Measurements from ENCODE around the gene NR5A1. TPM values are rescaled to one million over a fixed set of nuclear protein-coding genes. Genes with fewer than 3 reads are reported as not detected.
A peak's percentile ranks its signal among the peaks of the same experiment; 100 is the strongest.

The NR5A1 gene
- 0.07 TPM for polyA plus RNA-seq (2013, experiment 1 of 2)
- polyA plus RNA-seq (2013, experiment 2 of 2): 0.07 TPM

- Histone ChIP-seq H3K4me3 (ENCODE audit: low read length) (no peak within 1 kb of the TSS), H3K79me2 (ENCODE audit: control insufficient read depth, insufficient read depth, low read length) (no peaks in the 10 kb centered on the region), H3K36me3 (ENCODE audit: control insufficient read depth, insufficient read depth, low read length) (no peaks in the 10 kb centered on the region), H2BK15ac (replicated peaks; ENCODE audit: low read depth) (no peak within 1 kb of the TSS), H3K9ac (ENCODE audit: low read length) (no peak within 1 kb of the TSS), H2BK5ac (ENCODE audit: low read length) (no peak within 1 kb of the TSS), H4K8ac (ENCODE audit: low read depth, low read length) (no peak within 1 kb of the TSS), H3K4me1 (ENCODE audit: control insufficient read depth, low read depth, low read length) (no peaks in the 10 kb centered on the region), H4K5ac (ENCODE audit: low read length) (no peak within 1 kb of the TSS), H3K27ac (ENCODE audit: low read depth, low read length) (no peak within 1 kb of the TSS), H3K79me1 (ENCODE audit: low read length) (no peaks in the 10 kb centered on the region), H3K23ac (ENCODE audit: low read length) (no peak within 1 kb of the TSS), H2BK120ac (ENCODE audit: low read depth, low read length) (no peak within 1 kb of the TSS), H3K4ac (ENCODE audit: low read depth, low read length) (no peak within 1 kb of the TSS), H3K27me3 (ENCODE audit: insufficient read depth, low read length, poor library complexity) (peaks cover 29% of the 10 kb centered on the region), H3K4me2 (ENCODE audit: low read length) (no peak within 1 kb of the TSS), H3K56ac (ENCODE audit: low read length) (no peak within 1 kb of the TSS), H2AK5ac (ENCODE audit: low read length) (no peak within 1 kb of the TSS), H3K18ac (ENCODE audit: low read length) (no peak within 1 kb of the TSS)
- no CpG with 5 or more reads among the region's 34 CpGs for WGBS (ENCODE audit: extremely low coverage, insufficient coverage, low lambda C conversion rate)
- no peak for DNase-seq
Observed at GRCh38 chr9:124506931-124507879, at the start of gene NR5A1. Gene NR5A1 (minus strand): TSS chr9:124507399. CDS start chr9:124503395, 4,004 bp downstream.

DNA sequence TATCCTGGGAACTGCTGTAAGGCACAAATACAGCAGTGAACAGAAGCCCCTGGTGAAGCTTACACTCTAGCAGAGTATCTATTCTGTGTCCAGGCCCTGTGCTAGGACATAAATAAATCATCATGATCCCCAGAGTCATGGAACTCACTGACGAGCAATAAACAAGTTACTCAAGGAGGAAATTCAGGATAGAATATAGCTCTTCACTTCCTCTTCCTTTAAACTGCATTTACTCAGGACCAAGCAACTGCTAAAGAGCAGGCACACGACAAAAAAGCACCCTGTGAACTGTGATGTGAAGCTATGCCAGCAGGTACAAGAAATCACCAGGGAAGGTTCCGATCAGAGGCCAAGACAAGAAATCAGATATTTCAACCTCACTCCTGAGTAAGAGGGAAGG is 47.8 kb upstream of the NR5A1 start:
- Histone ChIP-seq H3K79me1 (ENCODE audit: low read length) (no peaks in the 10 kb centered on the region), H3K56ac (ENCODE audit: low read length) (no peak overlapping the region), H3K79me2 (ENCODE audit: control insufficient read depth, insufficient read depth, low read length) (no peaks in the 10 kb centered on the region), H4K5ac (ENCODE audit: low read length) (no peak overlapping the region), H3K23ac (ENCODE audit: low read length) (no peak overlapping the region), H3K4me3 (ENCODE audit: low read length) (no peak overlapping the region), H3K4me2 (ENCODE audit: low read length) (no peak overlapping the region), H4K8ac (ENCODE audit: low read depth, low read length) (no peak overlapping the region), H2AK5ac (ENCODE audit: low read length) (no peak overlapping the region), H3K36me3 (ENCODE audit: control insufficient read depth, insufficient read depth, low read length) (no peaks in the 10 kb centered on the region), H3K27ac (ENCODE audit: low read depth, low read length) (no peak overlapping the region), H3K9ac (ENCODE audit: low read length) (no peak overlapping the region), H2BK5ac (ENCODE audit: low read length) (no peak overlapping the region), H3K27me3 (ENCODE audit: insufficient read depth, low read length, poor library complexity) (no peaks in the 10 kb centered on the region), H2BK120ac (ENCODE audit: low read depth, low read length) (no peak overlapping the region), H2BK15ac (replicated peaks; ENCODE audit: low read depth) (no peak overlapping the region), H3K18ac (ENCODE audit: low read length) (no peak overlapping the region), H3K4me1 (ENCODE audit: control insufficient read depth, low read depth, low read length) (no peaks in the 10 kb centered on the region), H3K4ac (ENCODE audit: low read depth, low read length) (no peak overlapping the region)
- WGBS (ENCODE audit: extremely low coverage, insufficient coverage, low lambda C conversion rate): no CpG with 5 or more reads among the region's 3 CpGs
- DNase-seq: no peak

- Histone ChIP-seq H3K56ac (ENCODE audit: low read length) (no peak overlapping the region), H3K27ac (ENCODE audit: low read depth, low read length) (no peak overlapping the region), H3K36me3 (ENCODE audit: control insufficient read depth, insufficient read depth, low read length) (no peaks in the 10 kb centered on the region), H3K4me2 (ENCODE audit: low read length) (no peak overlapping the region), H3K27me3 (ENCODE audit: insufficient read depth, low read length, poor library complexity) (no peaks in the 10 kb centered on the region), H2BK120ac (ENCODE audit: low read depth, low read length) (no peak overlapping the region), H3K79me2 (ENCODE audit: control insufficient read depth, insufficient read depth, low read length) (no peaks in the 10 kb centered on the region), H2BK15ac (replicated peaks; ENCODE audit: low read depth) (no peak overlapping the region), H3K9ac (ENCODE audit: low read length) (no peak overlapping the region), H3K4me3 (ENCODE audit: low read length) (no peak overlapping the region), H2AK5ac (ENCODE audit: low read length) (no peak overlapping the region), H3K4me1 (ENCODE audit: control insufficient read depth, low read depth, low read length) (peaks cover 6% of the 10 kb centered on the region), H3K79me1 (ENCODE audit: low read length) (no peaks in the 10 kb centered on the region), H4K8ac (ENCODE audit: low read depth, low read length) (no peak overlapping the region), H3K4ac (ENCODE audit: low read depth, low read length) (no peak overlapping the region), H3K18ac (ENCODE audit: low read length) (no peak overlapping the region), H3K23ac (ENCODE audit: low read length) (no peak overlapping the region), H4K5ac (ENCODE audit: low read length) (no peak overlapping the region), H2BK5ac (ENCODE audit: low read length) (no peak overlapping the region)
- DNase-seq: no peak
- no CpG with 5 or more reads among the region's 3 CpGs for WGBS (ENCODE audit: extremely low coverage, insufficient coverage, low lambda C conversion rate)
Observed at GRCh38 chr9:124553738-124554137, 46.5 kb upstream of the NR5A1 start.

GRCh38 chr9:124552273-124552605 is 45.0 kb upstream of the NR5A1 start:
- no peaks in the 10 kb centered on the region for H3K36me3 ChIP-seq (ENCODE audit: control insufficient read depth, insufficient read depth, low read length)
- H3K79me1 ChIP-seq (ENCODE audit: low read length): no peaks in the 10 kb centered on the region
- no peak overlapping the region for H2AK5ac ChIP-seq (ENCODE audit: low read length)
- H3K4ac ChIP-seq (ENCODE audit: low read depth, low read length): no peak overlapping the region
- H2BK120ac ChIP-seq (ENCODE audit: low read depth, low read length): no peak overlapping the region
- H3K56ac ChIP-seq (ENCODE audit: low read length): peak overlapping the region; percentile 35
- no peak overlapping the region for H3K18ac ChIP-seq (ENCODE audit: low read length)
- H3K27me3 ChIP-seq (ENCODE audit: insufficient read depth, low read length, poor library complexity): no peaks in the 10 kb centered on the region
- peaks cover 6% of the 10 kb centered on the region for H3K4me1 ChIP-seq (ENCODE audit: control insufficient read depth, low read depth, low read length)
- H4K8ac ChIP-seq (ENCODE audit: low read depth, low read length): no peak overlapping the region
- H2BK5ac ChIP-seq (ENCODE audit: low read length): no peak overlapping the region
- H3K23ac ChIP-seq (ENCODE audit: low read length): peak overlapping the region; percentile 39
- no peak overlapping the region for H2BK15ac ChIP-seq (replicated peaks; ENCODE audit: low read depth)
- H3K9ac ChIP-seq (ENCODE audit: low read length): no peak overlapping the region
- no peak overlapping the region for H3K27ac ChIP-seq (ENCODE audit: low read depth, low read length)
- no peak overlapping the region for H3K4me2 ChIP-seq (ENCODE audit: low read length)
- no peak for DNase-seq
- no CpG with 5 or more reads among the region's 2 CpGs for WGBS (ENCODE audit: extremely low coverage, insufficient coverage, low lambda C conversion rate)
- no peaks in the 10 kb centered on the region for H3K79me2 ChIP-seq (ENCODE audit: control insufficient read depth, insufficient read depth, low read length)
- H3K4me3 ChIP-seq (ENCODE audit: low read length): no peak overlapping the region
- H4K5ac ChIP-seq (ENCODE audit: low read length): no peak overlapping the region

DNA sequence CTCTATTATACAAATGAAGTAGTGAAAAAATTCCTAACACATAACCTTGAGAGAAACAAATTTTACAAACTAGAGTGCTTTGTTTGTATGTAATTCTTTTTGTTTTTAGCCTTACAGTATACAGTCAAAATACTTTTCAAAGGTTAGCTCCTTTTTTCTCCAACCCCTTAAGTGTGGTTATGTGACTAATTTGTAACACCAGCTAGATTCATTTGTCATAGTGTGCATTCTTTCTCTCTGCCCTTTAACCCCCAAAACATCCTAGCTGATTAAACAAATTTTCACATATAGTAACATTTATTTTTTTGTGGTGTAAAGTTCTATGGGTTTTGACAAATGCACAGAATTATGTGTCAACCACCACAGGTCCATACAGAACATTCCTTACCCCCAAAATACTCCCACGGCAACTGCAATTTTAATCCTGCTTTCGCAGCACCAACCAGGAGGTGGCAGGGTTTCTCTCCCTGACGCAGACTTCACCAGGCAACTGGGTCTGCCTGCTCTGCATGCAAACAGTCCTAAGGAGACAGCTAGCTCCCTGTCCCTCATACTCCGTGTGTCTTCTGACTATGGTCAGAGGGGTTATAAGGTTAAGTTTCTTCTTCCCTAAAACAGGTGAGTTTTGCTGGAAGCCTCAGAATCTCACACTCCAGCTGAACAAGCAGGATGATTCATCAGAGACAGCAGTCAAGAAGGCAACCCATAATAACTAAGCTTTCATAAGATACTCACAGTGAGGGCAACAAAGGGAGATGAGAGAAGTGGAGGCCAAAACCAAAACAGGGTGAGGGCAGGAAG is 44.5 kb upstream of the NR5A1 start:
- peaks cover 6% of the 10 kb centered on the region for H3K4me1 ChIP-seq (ENCODE audit: control insufficient read depth, low read depth, low read length)
- no peak overlapping the region for H4K5ac ChIP-seq (ENCODE audit: low read length)
- no peaks in the 10 kb centered on the region for H3K27me3 ChIP-seq (ENCODE audit: insufficient read depth, low read length, poor library complexity)
- H4K8ac ChIP-seq (ENCODE audit: low read depth, low read length): no peak overlapping the region
- no peak overlapping the region for H2BK120ac ChIP-seq (ENCODE audit: low read depth, low read length)
- no peaks in the 10 kb centered on the region for H3K36me3 ChIP-seq (ENCODE audit: control insufficient read depth, insufficient read depth, low read length)
- H3K9ac ChIP-seq (ENCODE audit: low read length): no peak overlapping the region
- H3K27ac ChIP-seq (ENCODE audit: low read depth, low read length): no peak overlapping the region
- peak overlapping the region; percentile 35 for H3K56ac ChIP-seq (ENCODE audit: low read length)
- peak overlapping the region; percentile 39 for H3K23ac ChIP-seq (ENCODE audit: low read length)
- no peaks in the 10 kb centered on the region for H3K79me1 ChIP-seq (ENCODE audit: low read length)
- DNase-seq: peak; percentile 85
- H3K4ac ChIP-seq (ENCODE audit: low read depth, low read length): no peak overlapping the region
- H2BK15ac ChIP-seq (replicated peaks; ENCODE audit: low read depth): no peak overlapping the region
- no peak overlapping the region for H3K4me3 ChIP-seq (ENCODE audit: low read length)
- H3K79me2 ChIP-seq (ENCODE audit: control insufficient read depth, insufficient read depth, low read length): no peaks in the 10 kb centered on the region
- WGBS (ENCODE audit: extremely low coverage, insufficient coverage, low lambda C conversion rate): no CpG with 5 or more reads among the region's 4 CpGs
- no peak overlapping the region for H2BK5ac ChIP-seq (ENCODE audit: low read length)
- H3K4me2 ChIP-seq (ENCODE audit: low read length): no peak overlapping the region
- no peak overlapping the region for H2AK5ac ChIP-seq (ENCODE audit: low read length)
- no peak overlapping the region for H3K18ac ChIP-seq (ENCODE audit: low read length)

Measured in mesendoderm (in vitro differentiated cells).